ENCODE results near the gene RPL13. TPM values are rescaled to one million over a fixed set of nuclear protein-coding genes. Genes with fewer than 3 reads are reported as not detected.
A peak's percentile ranks its signal among the peaks of the same experiment; 100 is the strongest.

Gene RPL13
- total RNA-seq, 4 donors from 2014 or later: 2,633 to 11,472 (median 5,632) TPM

DNA sequence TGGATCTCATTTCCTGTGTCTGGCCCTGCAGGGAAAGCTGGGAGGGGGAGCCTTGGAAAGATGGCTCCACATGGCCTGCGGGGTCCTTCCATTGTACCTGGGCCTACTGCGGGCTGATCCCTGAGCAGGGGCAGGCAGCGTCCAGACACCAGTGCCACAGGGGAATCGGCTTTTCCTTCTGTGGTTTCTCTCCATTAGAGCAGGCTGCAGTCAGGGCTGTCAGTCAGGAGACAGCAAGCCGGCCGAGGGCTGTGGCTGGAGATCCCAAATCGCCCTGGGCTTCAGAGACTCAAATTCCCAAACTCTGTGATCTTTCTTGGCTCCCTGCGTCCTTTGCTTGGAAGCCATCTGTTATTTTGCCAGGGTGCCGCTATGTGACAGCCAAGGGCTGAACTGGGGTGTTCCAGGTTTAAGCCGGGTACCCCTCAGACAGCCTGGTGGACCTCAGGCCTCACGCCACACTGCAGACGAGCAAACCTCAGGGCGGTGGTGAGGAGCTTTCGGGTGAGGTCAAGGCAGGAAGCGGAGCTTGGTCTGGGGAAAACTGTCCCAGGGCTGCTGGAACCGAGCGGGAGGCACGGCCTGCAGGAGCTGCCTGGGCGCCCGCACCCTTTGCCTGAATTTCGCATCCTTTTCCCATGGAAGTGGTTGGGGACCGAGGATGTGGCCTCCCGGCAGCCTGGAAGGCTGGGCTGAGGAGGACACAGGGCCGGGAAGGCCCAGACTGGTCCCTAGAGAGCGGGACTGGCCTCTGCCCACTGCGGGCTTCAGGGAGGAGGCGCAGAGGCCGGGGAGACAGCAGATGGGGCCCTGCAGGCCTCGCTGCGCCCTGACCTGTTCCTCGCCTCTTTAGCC, 13.6 kb downstream of the RPL13 start:
- Histone ChIP-seq H3K27ac (no peak overlapping the region), H3K4me1 (peaks cover 0 to 18% of the 10 kb centered on the region in 2 donors), H3K9me3 (no peaks in the 10 kb centered on the region), H3K4me3 (no peak overlapping the region), H3K36me3 (no peaks in the 10 kb centered on the region), H3K27me3 (peaks cover 12 to 15% of the 10 kb centered on the region in 2 donors)
- DNase-seq: no peak
- intact Hi-C loops (cut with DNase I; ENCODE audit: low total_unique reads): no loop called here
- TF ChIP-seq POLR2A (IDR thresholded peaks at IDR 0.05): no peak
- TF ChIP-seq, protein P1, sequence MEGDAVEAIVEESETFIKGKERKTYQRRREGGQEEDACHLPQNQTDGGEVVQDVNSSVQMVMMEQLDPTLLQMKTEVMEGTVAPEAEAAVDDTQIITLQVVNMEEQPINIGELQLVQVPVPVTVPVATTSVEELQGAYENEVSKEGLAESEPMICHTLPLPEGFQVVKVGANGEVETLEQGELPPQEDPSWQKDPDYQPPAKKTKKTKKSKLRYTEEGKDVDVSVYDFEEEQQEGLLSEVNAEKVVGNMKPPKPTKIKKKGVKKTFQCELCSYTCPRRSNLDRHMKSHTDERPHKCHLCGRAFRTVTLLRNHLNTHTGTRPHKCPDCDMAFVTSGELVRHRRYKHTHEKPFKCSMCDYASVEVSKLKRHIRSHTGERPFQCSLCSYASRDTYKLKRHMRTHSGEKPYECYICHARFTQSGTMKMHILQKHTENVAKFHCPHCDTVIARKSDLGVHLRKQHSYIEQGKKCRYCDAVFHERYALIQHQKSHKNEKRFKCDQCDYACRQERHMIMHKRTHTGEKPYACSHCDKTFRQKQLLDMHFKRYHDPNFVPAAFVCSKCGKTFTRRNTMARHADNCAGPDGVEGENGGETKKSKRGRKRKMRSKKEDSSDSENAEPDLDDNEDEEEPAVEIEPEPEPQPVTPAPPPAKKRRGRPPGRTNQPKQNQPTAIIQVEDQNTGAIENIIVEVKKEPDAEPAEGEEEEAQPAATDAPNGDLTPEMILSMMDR (IDR thresholded peaks at IDR 0.05): no peak

DNA sequence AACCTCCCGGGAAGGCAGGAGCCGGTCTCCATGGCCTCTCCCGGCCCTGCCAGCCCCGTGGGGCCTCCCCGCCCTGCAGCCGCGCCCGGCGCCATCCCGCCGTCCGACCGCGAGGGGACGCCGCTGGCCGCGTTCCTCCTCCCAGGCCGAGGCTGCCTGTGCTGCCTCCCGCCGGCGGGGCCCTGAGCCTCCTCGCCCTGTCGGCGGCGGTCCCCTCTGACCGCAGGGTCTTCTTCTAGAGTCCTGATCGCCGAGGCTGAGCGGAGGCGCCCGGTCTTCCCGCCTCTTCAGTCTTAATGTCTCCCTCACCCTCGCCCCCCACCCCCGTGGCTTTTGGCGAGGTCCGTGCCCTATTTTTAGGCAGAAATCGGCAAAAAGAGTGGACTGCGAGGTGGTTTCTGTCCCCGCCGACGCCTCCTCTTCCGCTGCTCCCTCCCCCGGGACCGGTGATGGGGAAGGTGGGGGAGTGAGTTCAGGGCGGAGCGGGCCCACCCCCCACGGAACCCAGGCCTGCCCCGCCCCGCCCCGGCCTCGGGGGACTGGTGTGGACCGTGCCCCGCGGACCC, 14.3 kb downstream of the RPL13 start:
- intact Hi-C loops (cut with DNase I; ENCODE audit: low total_unique reads): no loop called here

DNA sequence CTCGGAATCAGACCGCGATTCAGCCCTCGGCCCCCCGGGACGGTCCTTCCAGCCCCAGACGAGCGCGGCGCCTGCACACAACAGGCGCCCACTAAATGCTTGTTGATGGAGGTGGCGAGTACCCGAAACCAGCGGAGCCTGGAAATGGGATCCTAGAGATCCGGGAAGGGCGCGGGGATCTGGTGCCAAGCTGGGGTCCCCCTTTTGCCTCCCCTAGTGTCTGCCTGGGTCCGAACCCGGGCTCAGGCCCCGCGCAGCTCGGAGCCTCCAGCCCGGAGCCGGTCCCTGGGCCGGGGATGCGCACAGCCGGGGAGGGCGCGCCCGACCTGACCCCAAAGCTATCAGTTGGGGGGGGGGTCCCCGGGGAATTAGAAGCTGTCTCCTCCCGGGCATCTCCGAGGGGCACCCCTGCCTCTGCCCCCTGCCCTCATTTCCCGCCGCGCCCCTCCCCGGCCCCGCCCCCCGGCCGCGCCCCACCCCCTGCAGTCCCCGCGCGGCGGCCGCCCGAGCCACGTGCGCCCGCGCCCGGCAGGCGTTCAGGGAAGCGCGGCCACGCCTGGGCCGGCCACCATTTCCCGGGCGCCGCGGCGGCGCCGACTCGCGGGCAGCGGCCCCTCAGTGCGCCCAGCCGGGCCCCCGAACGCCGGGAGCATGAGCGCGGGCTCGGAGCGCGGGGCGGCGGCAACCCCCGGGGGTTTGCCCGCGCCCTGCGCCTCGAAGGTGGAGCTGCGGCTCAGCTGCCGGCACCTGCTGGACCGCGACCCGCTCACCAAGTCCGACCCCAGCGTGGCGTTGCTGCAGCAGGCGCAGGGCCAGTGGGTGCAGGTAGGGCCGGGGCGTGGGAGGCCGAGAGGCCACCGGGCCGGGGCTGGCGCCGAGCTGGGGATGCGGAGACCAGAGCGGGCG, 15.0 kb downstream of the RPL13 start, which contains the start of gene CPNE7:
Gene CPNE7, plus strand, starts transcription at position 512 of the 906 bp plus-strand sequence. Its CDS starts 140 bp downstream, at position 652.
- Histone ChIP-seq H3K9me3 (no peaks in the 10 kb centered on the region), H3K4me1 (peaks cover 0 to 18% of the 10 kb centered on the region in 2 donors), H3K4me3 (no peak within 1 kb of the TSS), H3K36me3 (no peaks in the 10 kb centered on the region), H3K27ac (no peak within 1 kb of the TSS), H3K27me3 (peaks cover 12 to 15% of the 10 kb centered on the region in 2 donors)
- no peak for DNase-seq
- no peak for TF ChIP-seq POLR2A (IDR thresholded peaks at IDR 0.05)
- TF ChIP-seq, protein P1 (IDR thresholded peaks at IDR 0.05): no peak
- intact Hi-C loops (cut with DNase I; ENCODE audit: low total_unique reads): no loop called here

More for the DNA sequence above, 14.3 kb downstream of the RPL13 start:
- Histone ChIP-seq H3K27ac (no peak overlapping the region), H3K4me3 (no peak overlapping the region), H3K27me3 (peaks cover 12 to 15% of the 10 kb centered on the region in 2 donors), H3K36me3 (no peaks in the 10 kb centered on the region), H3K9me3 (no peaks in the 10 kb centered on the region), H3K4me1 (peaks cover 0 to 18% of the 10 kb centered on the region in 2 donors)
- TF ChIP-seq POLR2A (IDR thresholded peaks at IDR 0.05): no peak
- TF ChIP-seq, protein P1 (IDR thresholded peaks at IDR 0.05): peak in 3 of 4 experiments; percentile 31 to 70 (median 56)
- DNase-seq: no peak

DNA sequence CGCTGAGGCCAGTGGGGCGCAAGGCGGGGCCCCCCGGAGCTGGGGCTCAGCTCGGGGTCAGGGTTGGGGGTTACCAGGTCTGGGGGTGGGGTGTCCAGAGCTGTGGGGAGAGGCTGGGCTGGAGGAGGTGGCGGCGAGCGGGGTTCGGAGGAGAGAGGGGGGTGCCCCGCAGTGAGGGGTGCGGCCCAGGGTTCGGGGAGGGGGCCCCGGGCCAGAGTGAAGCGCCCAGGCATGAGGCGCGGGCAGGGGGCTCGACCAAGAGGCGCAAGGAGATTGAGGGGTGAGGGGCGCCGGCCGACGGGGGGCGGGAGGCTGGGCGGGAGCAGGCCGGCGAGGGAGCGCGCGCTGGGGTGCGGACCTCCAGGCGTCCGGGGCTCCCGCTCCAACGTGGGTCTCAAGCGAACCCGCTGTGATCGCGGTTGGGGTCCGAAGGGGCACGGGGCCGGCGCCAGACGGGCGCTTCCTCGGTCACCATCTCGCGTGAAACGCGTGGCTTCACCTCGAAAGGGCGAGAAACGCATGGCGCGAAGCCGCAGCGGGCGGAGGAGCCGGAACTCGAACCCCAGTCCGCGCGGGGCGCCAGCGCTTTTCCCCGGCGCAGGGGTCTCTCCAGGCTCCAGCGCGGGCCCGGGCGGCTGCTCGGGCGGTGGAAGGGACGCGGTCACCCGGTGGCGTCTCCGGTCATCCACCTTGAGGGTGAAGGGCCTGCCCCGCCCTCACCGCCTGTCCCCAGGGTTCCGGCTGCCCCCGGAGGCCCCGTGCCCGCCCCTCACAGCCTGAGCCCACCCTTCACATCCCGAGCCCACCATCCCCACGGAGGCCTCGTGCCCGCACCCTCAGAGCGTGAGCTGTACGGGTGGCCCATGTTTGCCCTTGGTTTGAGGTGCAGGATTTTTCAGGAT, 15.9 kb downstream of the RPL13 start:
- no peak for DNase-seq
- TF ChIP-seq, protein P1 (IDR thresholded peaks at IDR 0.05): no peak
- TF ChIP-seq POLR2A (IDR thresholded peaks at IDR 0.05): no peak
- Histone ChIP-seq H3K9me3 (no peaks in the 10 kb centered on the region), H3K36me3 (no peaks in the 10 kb centered on the region), H3K4me3 (no peak overlapping the region), H3K27me3 (peaks cover 12 to 15% of the 10 kb centered on the region in 2 donors), H3K4me1 (peaks cover 0 to 18% of the 10 kb centered on the region in 2 donors), H3K27ac (no peak overlapping the region)
- intact Hi-C loops (cut with DNase I; ENCODE audit: low total_unique reads): no loop called here

Data from uterus (tissue), 4 donors.